ENCODE measurements around the gene CAMKK2.
"Not testable (repeated sequence)": the region's sequence is repeated elsewhere in the genome, so short reads cannot be mapped to it uniquely, and the experiment has no call there.

CAMKK2 gene

DNA sequence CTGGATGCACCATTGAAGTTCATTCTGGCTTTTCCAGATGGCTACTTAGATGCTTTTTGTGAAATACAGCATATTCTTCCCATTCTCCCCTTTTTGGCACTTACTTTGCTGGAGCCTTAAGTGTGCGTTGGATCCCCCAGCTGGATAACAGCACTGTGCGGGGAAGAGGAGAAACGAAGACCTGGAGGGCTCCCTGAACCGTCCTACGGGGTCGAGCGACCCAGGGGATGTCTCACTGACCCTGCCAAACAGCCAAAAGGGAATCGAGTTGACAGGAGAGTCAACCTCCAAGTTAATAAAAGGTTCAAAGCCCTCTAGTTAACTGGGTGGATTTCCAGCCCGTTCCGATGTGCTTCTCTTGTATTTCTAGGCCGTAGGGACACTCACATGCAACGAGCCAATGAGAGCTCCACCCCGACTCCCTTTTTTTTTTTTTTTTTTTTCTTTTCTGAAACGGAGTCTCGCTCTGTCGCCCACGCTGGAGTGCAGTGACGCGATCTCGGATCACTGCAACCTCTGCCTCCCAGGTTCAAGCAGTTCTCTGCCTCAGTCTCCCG is 1.0 kb upstream of the CAMKK2 start:
- no peak for FAIRE-seq

DNA sequence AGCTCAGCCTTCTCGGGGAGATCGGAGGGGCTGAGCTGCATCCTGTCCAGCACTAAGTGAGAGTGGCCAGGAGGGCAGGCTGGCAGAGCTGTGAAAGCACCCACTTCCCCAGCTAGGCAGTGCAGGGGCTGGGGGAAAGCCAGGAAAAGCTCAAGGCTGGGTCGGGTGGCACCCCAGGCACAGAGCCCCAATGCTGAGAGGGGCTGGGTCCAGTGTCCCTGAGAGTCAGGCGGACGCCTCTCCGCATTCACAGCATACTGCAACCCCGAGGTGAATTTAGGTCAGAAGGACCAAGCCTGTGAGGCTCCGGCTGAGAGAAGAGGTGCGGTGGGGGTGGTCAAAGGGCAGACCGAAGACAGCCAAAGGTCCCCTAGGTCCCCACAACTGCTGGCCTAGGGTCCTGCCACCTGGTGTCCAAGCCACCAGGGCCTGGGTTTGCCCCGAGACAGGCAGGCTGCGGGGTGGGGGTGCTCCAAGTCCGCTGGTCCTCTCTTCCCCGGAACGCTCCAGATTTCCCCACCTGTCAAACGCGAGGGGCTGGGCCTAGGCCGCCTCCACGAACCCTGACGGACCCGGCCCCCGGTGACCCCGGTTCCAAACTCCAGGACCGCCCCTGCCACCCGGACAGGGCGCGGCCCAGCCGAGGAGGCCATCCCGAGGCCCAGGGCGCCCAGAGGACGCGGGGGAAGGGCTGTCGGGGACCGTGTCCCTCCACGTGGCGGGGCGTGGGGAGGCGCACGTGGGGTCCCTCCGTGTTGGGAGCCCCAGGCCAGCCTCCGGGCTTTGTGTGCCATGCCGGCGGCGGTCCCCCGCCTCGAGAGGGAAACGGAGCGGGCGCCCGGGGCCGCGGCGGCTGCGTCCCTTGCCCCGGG is 527 bp downstream of the CAMKK2 start:
- no peak for FAIRE-seq

DNA sequence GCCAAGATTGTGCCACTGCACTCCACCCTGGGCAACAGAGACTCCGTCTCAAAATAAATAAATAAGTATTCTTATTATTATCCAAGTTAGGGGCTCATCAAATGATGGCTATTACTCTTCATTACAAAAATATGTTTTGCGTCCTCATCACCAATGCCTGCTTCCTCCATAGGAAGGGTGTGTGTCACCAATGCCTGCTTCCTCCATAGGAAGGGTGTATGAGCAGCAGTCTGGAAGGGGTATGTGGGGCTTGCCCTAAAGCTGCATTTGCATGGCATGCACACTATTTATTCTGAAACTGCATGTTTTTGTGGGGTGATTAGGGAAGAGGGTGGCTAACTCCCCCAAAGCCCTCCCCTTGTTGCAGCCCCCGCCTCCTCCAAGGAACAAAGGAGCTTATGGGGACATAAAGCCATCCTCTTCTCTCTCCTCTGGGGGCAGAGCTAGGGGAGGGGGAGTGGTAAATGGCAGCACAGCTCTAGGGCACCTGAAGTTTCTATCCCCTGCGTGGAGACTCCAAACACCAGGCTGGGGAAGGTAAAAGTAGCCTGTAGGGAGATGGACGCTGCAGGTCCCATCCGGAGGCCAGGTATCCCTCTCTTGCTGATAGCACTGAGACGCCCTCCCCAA is 1.3 kb downstream of the CAMKK2 start:
- FAIRE-seq: no peak

DNA sequence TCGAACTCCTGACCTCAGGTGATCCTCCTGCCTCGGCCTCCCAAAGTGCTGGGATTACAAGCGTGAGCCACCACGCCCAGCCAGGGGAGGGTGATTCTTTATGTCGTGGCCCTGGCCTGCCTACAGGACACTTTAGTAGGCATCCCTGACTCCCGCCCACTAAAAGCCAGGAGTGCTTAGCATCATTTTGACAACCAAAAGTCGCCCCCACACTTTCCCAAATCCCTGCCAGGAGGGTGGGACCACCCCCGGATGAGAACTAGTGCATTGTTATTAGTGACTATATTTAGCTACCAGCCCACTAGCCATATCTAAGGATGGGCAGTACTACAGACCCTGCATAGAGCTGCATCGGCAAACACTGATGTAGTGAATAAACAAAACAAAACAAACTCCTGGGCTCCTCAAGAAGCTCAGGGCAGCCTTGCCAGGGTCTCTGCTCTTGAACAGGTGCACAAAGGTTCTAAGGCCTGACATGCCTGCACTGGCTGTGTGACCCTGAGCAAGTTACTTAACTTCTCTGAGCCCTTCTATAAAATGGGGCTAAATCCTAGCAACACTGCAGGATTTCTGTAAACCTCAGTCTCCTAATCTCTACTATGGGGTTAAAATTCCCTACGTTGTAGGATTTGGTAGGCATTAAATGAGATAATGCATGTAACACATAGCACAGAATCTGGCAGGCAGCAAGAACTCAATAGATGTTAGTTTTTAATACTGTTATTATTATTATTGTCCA is 2.2 kb downstream of the CAMKK2 start:
- no peak for FAIRE-seq

DNA sequence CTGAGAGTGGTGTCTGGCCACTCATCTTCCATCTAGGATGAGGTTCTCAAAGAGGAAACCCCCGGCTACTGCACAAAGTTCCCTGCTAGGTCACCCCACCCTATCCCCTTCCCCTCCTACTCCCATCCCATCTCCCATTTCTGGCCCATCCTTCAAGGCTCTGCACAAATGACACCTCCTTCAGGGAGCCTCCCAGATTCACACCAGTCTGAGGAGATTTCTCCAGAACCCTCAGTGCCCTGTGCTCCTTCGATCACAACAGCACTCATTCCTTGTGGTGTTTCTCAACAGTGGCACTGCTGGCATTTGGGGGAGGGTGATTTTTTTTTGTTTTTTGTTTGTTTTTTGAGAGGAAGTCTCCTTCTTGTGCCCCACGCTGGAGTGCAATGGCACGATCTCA is 2.9 kb downstream of the CAMKK2 start:
- FAIRE-seq: no peak

DNA sequence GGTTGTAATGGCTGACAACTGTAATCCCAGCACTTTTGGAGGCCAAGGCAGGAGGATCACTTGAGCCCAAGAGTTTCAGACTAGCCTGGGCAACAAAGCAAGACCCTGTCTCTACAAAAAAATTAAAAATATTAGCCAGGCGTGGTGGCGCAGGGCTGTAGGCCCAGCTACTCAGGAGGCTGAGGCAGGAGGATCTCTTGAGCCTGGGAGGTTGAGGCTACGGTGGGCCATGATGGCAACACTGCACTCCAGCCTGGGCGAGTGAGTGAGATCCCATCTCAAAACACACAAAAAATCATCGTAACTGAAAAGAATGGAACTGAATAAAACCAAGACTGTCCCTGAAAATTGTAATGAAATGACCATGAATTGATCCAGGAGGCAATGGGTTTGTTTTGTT is 6.1 kb downstream of the CAMKK2 start:
- no peak for FAIRE-seq

DNA sequence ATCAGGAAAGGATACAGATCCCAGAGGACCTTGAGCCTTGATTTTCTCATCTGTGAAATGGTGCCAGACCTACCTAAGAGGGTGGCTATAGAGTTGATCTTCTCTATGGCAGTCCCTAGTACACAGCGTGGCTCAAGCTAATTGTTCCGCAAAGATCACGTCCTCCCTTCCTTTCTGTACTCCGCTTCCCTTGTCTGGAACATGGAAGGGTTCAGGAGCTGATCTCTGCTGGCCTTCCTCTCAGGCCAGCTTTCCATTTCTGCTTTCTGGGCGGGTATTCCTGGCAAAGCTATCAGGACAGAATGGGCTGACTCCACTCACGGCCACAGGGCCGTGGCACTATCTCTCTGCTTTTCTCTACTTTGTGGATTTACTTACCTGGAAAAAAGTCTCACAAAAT is 6.5 kb downstream of the CAMKK2 start:
- no peak for FAIRE-seq

DNA sequence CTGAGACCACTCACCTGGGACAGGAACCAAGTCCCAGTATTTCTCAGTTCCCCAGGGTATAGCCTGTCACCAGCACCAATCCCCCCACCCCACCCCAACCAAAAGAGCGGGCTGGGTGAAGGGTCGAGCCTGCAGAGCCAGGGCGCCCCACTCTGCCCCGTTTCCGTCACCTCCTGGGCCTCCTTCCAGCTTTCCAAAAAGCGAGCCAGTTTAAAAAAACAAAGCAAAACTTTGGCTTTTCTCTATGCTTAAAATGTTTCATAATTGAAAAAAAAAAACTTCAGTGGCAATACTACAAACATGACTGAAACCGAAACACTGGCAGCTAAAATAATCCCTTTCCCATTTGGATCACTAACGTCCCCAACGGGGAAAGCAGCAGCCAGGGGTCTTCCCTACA is 7.5 kb downstream of the CAMKK2 start:
- FAIRE-seq: no peak

DNA sequence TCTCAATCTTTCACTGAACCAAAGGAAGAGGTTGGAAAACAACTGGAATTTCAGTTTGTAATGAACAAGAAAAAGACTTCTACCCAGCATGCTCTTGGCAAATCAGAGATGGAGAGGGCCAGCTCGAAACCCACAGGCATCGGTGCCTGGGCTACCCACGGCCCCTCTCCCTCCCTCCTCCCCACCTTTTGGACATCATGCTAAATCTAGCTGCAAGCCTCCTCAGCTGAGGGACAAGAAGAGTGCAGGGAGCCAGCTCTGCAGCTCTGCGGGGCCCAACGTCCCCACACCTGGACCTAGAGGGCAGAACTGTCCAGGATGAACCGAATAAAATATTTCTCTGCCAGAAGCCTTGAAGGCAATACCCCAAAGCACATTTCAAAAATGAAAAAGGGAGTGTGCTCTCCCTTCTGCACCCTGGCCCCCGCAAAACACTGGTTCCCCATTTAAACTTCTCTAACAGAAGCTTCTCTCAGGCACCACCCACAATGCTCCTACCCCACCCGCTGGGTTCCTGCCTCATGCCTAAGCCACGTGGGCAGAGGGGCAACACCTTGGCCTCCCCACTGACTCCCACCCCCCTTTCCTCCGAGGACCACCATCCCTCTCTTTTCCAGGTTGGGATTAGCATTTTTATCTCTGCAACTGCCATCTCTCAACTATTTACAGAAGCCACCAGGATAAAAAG is 8.2 kb downstream of the CAMKK2 start:
- no peak for FAIRE-seq

DNA sequence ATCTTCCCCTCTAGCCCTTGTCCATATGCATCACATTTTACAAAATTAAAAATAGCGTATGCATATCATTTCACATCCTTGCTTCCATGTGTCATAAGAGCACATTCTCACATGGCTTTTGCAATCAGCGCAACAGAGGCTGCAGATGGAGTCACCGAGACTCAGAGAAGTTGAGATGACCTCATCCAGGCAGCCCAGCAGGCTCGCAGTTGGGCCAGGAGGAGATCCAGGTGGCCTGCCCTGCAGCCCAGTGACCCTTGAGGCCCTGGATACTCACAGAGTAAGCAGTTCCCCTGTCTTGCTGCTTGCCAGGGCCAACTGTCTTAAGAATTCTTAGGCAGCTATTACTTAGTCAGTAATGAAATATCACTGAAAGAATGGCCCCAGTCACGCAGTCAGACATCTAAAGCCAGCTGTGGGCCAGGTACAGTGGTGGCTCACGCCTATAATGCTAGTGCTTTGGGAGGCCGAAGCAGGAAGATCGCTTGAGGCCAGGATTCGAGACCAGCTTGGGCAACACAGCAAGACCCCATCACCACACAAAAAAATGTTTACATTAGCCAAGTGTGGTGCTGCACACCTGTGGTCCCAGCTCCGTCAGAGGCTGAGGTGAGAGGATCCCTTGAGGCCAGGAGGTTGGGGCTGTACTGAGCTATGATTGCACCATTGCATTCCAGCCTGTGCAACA is 9.1 kb downstream of the CAMKK2 start:
- no peak for FAIRE-seq

DNA sequence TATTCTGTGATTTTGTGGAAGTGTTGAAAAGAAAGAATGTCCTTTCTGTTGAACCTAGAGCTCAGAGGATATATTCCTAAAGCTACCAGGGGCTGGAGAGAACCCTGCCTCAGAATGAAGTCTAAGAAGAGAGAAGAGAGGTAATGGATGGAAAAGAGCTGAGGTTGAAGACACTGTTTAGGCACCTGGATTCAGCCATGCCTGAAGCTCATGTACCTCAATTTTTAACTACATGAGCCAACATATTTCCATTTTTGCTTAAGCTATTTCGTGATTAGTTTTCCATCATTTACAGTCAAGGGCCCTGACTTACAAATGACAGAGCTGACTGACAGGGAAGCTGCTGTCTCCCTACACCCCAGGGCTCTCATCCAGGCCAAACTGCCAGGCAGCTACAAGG is 10.7 kb downstream of the CAMKK2 start:
- FAIRE-seq: no peak

DNA sequence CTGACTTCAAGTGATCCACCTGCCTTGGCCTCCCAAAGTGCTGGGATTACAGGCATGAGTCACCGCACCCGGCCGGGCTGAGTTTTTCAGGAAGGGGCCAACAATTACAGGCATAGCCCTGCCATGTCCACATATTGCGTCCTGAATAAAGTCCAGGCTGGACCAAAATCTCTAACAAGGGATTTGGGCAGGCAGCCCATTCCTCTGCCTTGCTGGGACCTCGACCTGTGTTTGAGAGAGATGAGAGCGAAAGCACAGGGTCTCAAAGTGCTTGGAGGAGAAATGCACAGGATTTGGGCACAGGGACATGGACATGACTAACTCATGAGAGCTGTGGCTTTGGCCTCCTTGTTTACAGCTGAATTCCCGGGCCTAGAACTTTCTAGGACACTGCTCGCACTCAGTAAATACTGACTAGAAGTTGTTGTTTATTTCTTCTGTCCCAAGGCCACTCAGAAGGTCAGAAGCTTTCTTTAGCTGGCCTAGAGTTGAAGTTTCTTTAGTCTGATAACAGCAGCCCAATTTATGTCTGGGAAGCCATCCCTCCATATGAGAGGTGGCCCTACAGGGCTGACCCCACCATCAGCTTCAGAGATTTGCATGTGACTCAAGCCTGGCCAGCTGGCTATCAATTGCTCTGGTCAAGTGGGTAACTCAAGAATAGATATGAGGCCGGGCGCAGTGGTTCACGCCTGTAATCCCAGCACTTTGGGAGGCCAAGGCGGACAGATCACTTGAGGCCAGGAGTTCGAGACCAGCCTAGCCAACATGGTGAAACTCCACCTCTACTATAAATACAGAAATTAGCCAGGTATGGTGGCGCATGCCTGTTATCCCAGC is 11.7 kb downstream of the CAMKK2 start:
- FAIRE-seq: no peak

DNA sequence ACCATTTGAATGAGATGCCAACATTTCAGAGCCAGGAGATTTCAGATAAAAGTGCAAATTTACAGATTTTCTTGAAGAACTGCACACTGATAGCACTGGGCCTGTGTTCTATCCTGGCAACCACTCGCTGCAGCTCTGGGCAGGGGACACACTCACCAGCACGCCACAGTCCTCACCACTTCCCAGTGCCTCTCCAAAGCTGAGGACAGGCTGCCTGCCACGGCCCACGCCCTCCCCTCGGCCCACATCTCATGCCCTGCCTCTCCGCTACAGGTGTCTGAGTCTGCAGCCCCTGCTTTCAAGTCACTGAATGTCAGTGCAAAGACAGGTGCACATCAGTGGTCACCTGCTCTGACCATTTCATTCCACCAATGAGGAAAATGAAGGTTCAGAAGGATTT is 12.7 kb downstream of the CAMKK2 start:
- no peak for FAIRE-seq

DNA sequence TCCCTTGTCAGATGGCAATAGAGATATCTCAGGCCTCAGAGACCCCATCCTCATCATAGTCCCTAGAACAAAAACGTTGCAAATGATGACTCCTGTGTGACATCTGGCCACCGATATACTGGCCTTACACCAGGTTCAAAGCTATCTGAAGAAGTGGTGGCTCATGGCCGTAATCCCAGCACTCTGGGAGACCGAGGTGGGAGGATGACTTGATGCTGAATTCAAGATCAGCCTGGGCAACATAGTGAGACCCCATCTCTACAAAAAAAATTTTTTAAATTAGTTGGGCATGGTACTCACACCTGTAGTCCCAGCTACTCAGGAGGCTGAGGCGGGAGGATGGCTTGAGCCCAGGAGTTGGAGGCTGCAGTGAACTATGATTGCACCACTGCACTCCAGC is 13.1 kb downstream of the CAMKK2 start:
- no peak for FAIRE-seq

DNA sequence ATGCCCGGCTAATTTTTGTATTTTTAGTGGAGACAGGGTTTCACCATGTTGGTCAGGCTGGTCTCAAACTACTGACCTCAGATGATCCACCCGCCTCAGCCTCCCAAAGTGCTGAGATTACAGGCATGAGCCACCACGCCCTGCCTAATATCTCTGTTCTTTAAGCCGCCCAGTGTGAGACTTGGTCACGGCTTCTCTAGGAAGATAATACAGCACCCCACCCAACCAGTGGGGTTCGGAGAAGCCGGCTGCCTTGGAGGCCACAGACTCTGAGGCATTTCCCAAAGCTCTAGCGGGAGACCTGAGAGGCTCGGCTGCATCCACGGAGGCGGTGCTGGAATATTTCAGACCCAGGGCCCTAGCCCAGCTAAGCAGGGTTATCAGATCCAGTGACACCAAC is 13.6 kb downstream of the CAMKK2 start:
- FAIRE-seq: not testable (repeated sequence)

DNA sequence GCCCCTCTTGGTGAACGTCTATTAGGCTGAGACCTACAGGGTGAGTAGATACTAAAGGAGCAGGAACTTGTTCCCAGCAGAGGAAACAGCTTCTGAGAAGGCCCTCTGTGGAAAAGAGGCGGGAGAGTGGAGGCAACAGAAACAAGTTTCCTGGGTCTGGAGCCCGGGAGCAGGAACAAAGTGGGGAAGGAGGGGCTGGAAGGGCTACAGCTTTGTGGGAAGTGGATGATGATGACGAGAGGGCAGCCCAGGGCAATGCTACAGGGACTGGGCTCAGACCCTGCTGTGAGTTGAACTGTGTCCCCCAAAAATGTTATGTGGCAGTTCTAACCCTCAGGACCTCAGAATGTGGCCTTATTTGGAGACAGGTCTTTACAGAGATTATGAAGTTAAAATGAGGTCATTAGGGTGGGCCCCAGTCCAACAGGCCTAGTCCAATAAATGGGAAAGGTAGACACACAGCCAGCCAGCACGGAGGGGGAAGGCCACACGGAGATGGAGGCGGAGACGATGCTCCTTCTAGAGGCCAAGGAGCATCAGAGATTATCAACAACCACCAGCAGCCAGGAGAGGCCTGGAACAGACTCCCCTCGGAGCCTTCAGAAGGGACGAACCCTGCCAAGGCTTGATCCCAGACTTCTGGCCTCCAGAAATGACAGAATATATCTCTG is 14.3 kb downstream of the CAMKK2 start:
- no peak for FAIRE-seq

DNA sequence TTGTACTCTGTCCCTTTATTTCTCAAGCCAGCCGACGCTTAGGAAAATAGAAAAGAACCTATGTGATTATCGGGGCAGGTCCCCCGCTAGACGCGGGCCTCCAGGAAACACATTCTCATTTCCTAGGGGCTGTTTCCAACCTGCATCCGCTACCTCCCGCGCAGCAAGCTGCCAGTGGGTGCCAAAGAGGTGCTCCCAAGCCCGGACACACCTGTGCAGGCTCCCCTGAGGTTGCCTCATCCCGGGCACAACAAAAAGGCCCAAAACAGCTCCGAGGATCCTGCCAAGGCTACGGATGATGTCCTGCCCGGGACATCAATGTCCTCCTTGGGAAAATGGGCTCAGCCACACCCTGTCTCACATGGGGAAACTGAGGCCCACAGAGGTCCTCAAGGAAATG is 15.4 kb downstream of the CAMKK2 start:
- not testable (repeated sequence) for FAIRE-seq

DNA sequence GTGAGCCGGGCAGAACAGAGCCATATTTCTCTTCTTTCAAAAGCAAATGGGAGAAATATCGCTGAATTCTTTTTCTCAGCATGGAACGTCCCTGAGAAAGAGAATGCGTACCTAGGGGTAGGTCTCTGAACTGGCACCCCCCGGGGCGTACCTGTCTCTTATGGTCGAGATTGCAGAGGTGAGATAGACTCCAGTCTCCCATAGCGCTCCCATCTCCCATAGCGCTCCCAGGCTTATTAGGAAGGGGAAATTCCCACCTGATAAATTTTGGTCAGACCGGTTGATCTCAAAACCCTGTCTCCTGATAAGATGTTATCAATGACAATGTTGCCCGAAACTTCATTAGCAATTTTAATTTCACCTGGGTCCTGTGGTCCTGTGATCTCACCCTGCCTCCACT is 16.0 kb downstream of the CAMKK2 start:
- not testable (repeated sequence) for FAIRE-seq

DNA sequence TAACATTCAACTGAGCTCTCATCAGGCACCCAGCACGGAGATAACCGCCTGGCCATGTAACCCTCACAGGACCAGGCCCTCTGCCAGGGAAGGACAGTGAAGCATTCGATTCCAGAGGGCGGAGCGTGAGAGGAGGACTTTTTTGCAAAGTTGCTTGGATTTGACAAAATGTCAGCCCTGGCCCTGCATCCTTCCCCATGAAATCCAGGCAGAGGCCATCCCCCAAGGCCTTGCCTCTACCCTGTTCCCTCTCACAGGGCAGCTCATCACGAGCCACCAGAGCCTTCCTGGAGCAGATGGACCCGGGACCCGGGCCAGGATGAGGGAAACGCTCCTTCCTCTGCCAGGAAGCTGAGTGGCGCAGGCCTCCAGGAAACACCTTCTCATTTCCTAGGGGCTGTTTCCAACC is 17.0 kb downstream of the CAMKK2 start:
- FAIRE-seq: no peak

DNA sequence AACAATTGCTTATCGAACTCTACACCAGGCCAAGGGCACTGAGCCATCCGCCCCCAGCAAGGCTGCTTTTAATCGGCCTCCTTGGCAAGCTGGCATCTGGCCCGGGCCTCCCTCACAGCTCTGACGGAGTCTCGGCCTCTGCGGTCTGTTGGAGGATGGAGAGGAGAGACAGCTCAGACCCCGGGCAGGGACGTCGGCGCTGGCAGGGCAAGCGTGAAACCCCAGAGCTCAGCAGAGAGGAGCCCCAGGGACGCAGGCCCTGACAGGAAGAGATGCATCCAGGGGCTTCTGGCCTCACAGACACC is 17.5 kb downstream of the CAMKK2 start:
- no peak for FAIRE-seq

Data from TTC549 (cell line).